ENCODE results near the gene NPAS2.

GRCh38 chr2:100796499-100797100 is 23.3 kb upstream of the NPAS2 start:
- TF ChIP-seq CTCF (conservative IDR thresholded peaks at IDR 0.05; ENCODE audit: low read length) (no peak), EZH2phosphoT487 (IDR thresholded peaks at IDR 0.05; ENCODE audit: borderline replicate concordance) (no peak)

Data from Loucy (cell line).